Neural progenitor cell (in vitro differentiated cells): ENCODE results near the gene CKS2.
"Not testable (repeated sequence)": the region's sequence is repeated elsewhere in the genome, so short reads cannot be mapped to it uniquely, and the experiment has no call there.

Experiments used
- EZH2 ChIP-seq: fragments of 200-600 bp; sonication (generic); IDR thresholded peaks from 2 replicates; pipeline ENCODE4 v1.6.1; 2017; ENCODE audit warnings: antibody characterized with exemption, mild to moderate bottlenecking, moderate library complexity
- TF ChIP-seq, protein P1 (sequence below): fragments of 200-600 bp; sonication (generic); IDR thresholded peaks from 2 replicates; pipeline ENCODE4 v1.5.1; 2017; ENCODE audit warnings: antibody characterized with exemption, mild to moderate bottlenecking

DNA sequence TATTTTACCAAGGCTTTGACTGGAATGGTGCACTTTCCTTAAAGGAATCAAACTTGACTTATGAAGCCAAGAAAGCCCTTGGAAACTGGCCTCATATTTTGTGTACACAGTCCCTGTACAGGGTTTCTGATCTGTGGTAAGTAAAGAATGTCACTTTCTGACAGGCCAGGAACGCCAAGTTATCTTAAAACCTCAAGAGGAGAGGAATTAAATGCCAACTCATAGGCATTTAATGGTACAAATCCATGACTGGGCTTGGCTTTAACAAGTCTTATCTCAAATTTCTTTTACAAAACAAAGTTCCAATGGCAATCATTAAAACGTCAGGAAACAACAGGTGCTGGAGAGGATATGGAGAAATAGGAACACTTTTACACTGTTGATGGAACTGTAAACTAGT, 9.0 kb upstream of the CKS2 start:
- TF ChIP-seq, protein P1, sequence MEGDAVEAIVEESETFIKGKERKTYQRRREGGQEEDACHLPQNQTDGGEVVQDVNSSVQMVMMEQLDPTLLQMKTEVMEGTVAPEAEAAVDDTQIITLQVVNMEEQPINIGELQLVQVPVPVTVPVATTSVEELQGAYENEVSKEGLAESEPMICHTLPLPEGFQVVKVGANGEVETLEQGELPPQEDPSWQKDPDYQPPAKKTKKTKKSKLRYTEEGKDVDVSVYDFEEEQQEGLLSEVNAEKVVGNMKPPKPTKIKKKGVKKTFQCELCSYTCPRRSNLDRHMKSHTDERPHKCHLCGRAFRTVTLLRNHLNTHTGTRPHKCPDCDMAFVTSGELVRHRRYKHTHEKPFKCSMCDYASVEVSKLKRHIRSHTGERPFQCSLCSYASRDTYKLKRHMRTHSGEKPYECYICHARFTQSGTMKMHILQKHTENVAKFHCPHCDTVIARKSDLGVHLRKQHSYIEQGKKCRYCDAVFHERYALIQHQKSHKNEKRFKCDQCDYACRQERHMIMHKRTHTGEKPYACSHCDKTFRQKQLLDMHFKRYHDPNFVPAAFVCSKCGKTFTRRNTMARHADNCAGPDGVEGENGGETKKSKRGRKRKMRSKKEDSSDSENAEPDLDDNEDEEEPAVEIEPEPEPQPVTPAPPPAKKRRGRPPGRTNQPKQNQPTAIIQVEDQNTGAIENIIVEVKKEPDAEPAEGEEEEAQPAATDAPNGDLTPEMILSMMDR: not testable (repeated sequence)
- TF ChIP-seq EZH2: not testable (repeated sequence)
